HG02840 (cell line): ENCODE results near the gene SLC27A4.

ENCODE experiments used
- ATAC-seq: cut with Tn5 transposase; IDR thresholded peaks from one replicate; pipeline ENCODE4 v1.9.1; 2021; ENCODE audit warnings: mild to moderate bottlenecking, moderate library complexity, moderate number of reproducible peaks; ENCODE audit not compliant: unreplicated experiment, low FRiP score

SLC27A4 gene

DNA sequence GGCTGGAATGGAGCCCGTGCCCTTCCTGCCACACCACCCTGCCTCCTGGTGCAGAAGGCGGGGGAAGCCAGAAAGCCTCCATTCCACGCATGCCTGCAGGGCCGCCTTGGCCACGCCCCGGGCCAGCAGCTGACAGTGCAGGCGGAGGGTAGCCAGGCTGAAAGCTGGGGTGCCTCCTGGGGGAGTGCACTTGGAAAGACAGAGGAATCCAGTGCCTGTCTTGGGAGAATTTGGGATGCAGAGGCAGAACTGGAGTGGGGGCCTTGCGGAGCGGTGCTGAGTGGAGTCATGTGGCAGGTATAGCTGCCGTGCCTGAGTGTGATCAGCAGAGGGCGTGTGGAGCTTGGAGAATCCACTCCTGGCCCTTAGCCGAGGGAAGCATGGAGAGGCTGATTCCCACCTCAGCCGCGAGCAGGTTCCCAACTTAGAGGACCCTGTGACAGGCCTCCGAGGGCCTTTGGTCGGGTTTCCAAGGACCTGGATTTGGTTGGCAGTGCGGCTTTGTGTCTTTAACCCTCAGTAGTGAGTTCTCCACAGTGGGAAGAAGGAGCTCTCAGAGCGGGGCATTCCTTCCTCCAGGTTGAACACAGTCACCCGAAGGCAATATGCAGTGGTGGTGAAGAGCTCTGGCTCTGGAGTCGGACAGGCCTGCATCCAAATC is 21.8 kb downstream of the SLC27A4 start:
- peak; percentile 54 for ATAC-seq

DNA sequence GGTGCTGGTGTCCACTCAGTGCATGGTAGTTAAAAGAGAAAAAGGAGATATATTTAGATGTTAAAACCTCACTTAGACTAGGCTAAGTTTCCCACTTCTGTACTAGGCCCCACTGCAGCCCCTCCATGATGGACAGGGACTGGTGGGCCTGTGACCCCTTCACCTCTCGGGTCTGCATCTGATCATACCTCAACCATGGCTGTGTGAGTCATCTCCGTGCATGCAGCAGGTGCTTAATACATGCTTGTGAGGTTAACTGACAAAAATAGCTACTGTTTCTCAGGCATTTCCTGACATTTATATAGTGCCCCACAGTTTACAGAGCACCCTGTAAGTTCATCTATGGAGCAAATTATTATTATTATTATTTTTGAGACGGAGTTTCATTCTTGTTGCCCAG is 22.4 kb downstream of the SLC27A4 start:
- no peak for ATAC-seq

DNA sequence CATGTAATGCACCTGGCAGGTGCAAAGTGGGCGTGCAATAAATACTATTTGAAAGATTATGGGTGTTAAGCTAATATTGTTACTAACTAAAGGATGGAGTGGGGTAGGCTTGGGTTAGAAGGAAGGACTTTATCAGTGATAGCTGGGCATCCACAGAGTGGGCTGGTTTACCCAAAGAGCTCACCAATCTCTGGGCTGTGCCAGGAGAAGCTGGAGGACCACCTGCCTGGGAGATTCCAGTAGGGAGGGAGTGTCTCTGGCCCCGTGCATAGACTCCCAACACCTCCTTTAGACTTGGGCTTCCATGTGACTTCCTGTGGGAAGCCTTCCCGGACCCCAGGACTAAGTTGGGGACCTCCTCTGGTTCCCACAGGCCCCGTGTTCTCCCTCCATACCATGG is 25.2 kb downstream of the SLC27A4 start:
- no peak for ATAC-seq

DNA sequence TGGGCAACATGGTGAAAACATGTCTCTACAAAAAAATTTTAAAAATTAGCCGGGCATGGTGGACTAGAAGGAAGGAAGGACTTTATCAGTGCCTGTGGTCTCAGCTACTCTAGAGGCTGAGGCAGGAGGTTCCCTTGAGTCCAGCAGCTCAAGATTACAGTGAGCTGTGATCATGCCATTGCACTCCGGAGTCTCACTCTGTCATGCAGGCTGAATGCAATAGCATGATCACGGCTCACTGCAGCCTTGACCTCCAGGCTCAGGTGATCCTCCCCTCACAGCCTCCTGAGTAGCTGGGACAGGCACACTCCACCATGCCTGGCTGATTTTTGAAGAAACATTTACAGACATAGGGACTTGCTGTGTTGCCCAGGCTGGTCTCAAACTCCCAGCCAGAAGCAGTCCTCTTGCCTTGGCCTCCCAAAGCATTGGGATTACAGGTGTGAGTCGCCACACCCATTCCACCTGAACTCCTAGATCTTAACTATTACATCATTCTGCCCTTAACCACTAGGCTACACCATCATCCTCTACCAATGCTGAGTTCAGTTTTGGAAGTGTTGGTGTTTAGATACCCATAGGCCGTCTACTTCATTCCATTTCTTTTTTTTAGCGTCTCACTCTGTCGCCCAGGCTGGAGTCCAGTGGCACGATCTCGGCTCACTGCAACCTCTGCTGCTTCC is 28.8 kb downstream of the SLC27A4 start:
- ATAC-seq, result no peak

DNA sequence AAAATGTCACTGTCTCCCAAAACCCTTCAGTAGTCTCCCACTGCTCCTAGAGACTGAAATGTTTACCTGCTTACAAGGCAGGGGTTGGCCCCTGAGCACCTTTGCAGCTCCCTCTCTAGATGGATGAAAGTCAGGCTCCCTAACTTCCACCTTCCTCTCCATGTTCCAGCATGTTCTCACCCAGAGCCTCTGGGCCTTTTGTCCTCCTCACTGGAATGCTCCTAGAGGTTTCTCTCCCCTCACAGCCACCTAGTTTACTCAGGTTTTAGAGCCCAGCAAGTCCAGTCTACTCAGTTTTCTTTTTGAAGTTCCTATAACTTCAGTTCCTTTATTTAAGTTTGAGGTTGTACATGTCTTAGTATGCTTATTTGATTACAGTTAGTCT is 30.0 kb downstream of the SLC27A4 start:
- no peak for ATAC-seq

DNA sequence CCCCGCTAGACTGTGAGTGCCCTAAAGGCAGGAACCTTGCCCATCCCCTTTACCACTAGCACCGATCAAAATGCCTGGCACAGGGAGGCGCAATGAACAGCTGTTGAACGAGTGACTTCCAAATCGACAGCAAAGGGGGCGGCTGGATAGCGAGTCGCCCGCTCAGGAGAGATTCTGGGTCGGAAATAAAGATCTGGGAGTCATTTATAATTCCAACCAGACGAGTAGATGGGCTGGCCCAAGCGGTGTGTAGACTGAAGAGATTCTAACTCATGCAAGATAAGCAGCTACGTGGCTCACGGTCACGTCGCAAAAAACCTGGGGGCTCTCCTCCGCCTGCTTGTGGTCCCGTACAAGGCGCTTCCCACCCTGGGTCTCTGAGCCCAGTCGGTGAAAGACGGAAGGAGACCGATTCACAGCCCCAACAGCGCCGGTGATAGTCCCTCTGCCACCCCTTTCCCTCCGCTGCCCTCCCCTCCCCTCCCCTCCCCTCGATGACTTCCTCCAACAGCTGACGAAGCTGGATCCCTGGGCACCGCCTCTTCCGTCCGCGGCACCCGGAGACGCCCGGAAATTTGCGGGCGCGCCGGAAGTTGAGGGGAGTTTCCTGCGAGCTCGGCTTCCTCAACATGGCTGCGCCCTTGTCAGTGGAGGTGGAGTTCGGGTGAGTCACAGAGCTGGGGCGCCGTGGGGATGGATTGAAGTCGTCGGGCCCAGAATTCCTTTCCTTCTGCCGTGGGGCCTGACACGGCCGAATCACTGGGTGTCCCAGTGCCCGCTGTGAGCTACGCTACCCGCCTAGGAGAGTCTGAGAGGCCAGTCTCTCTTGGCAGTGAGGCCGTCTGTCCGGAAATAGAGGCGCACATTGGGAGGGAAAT is 30.7 kb downstream of the SLC27A4 start, which contains the start of gene URM1:
URM1 (plus strand) TSS at position 623 of the 878 bp plus-strand sequence; CDS start at position 630, 7 bp downstream.
- peak; percentile 92 for ATAC-seq

DNA sequence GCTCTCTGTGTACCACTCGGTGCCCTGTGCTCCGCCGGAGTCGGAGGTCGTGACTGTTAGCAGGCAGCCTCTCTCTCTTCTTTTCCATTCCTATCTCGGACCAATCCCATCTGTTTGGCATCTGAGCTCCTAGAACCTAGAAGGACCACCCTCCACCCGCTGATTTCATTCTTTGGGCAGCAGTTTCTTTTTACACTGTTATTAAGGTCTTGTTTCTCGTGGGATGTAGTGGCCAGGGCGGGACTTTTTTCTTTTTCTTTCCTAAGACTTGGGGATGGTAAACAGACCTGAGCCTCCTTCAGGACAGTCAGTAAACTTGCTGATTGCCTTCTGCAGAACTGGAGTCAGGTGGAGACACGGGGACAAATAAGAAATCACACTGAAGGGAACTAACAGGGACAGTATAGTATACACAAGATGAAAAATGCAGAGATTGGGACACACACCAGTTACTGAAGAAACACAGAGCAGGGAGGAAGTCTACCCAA is 31.3 kb downstream of the SLC27A4 start:
- ATAC-seq, result no peak

DNA sequence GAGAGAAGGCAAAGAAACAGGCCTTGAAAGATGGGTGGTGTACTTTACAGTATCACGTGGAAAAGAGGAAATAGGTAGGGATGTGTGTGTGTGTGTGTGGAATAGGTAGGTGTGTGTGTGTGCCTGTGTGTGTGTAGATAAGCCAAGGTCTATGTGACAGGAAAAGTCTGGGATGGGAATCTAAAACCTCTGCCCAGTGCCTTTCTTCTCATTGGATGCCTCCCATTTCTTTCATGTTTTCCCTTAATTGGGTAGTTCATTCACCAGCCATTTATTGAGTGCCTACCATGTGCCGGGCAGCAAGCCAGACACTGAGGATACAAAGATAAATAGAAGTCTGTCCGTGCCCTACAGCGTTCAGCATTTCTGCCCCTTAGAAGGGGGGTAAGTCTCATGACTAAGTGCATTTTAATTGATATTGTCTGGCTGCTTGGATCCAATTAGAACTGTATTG is 31.9 kb downstream of the SLC27A4 start:
- no peak for ATAC-seq

DNA sequence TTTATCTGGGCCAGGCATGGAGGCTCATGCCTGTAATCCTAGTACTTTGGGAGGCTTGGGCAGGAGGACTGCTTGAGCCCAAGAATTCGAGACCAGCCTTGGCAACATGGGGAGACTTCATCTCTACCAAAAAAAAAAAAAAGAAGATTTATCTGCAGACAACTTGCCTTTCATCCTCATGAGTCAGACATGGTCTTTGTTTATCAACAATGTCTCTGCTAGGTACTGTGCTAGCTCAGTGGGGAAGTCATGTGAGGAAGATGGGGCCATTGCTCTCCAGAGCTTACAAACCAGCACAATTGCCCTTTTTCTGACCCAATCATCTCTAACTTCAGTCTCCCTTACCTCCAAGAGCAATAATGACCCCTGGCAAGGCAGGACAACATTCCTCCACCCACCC is 32.5 kb downstream of the SLC27A4 start:
- ATAC-seq, result no peak

DNA sequence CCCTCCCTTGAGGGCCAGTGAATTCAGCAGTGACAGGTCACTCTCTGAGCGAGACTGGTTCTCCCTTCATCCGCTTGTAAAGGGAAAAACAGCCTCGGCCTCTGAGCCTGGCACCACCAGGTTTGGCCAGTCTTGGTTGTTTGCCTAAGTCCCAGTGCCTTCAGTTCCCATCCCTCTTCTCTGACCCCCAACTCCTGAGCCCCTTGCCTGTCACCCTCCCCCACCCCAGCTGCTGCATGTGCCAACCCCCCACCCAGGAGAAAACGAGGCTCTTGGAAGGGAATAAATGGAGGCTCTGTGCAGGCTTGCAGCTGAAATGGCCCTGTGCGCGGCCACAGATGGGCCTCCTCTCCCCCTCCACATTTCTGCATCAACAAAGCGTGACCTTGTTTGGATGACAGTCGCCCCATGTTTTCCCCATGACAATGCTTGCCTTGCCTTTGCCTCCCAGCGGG is 33.9 kb downstream of the SLC27A4 start:
- no peak for ATAC-seq

DNA sequence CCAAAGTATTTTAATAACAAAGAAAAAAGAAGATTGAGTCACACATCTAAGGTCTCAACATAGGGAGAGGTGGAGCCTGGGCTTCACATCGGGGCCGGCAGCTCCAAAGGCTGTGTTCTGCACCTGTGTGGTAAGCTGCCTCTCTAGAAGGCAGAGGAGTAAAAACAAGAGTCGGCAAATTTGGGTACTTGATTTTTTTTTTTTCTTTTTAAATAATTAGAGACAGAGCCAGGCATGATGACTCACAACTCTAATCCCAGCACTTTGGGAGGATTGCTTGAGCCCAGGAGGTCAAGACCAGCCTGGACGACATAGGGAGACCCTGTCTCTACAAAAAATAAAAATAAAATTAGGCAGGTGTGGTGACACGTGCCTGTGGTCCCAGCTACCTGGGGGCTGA is 35.5 kb downstream of the SLC27A4 start:
- no peak for ATAC-seq

DNA sequence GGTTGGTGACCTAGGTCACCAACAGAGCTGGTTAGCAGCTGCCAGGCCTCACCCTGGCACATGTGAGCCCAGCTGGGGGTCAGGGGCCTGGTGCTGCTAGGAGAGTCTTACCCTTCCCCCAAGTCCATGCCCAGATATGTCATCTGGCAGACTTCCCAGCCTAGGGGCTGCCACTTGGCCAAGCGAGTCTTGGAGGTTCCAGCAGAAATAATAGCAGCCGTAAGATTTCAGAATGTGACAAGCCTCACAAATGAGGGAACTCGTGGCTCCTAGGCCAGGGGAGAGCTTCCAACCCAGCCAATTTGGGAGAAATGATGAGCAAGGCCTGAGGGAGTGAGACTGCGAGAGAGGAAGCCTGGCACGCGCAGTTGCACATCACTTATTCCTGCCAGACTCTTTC is 41.9 kb downstream of the SLC27A4 start:
- no peak for ATAC-seq

DNA sequence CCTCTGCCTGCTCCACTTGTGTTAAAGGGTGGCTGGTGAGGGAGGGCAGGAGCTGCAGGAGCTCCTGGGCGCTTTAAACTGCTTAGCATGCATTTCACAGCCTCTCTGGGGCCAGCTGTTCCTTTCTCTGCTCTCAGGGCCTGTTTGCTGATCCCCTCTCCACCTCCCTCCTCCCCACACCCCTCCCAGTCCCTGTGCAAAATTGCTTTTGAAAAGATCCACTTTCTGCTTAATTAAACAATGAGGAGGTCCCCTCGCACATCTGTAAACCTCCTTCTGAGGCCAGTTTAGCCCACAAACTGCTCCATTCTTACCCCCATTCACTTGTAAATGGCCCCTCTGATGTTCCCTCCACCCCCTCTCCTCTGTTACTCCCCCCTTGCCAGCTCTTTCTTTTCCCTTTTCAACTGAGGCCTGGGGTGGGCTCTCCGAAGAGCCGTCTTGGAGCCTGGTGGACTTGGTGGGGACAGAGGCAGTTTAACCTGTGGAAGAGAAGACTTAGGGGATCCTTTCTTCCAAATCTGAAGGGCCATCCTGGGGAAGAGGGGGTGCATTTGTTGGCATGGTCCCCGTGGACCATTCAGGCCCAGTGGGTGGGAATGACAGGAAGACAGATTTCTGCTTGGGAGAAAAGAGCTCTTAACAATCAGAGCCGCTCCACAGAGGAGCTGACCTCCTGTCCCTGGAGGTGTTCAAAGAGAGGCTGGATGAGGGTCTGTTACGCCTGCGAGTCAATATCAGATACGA is 42.9 kb downstream of the SLC27A4 start:
- ATAC-seq, result no peak

DNA sequence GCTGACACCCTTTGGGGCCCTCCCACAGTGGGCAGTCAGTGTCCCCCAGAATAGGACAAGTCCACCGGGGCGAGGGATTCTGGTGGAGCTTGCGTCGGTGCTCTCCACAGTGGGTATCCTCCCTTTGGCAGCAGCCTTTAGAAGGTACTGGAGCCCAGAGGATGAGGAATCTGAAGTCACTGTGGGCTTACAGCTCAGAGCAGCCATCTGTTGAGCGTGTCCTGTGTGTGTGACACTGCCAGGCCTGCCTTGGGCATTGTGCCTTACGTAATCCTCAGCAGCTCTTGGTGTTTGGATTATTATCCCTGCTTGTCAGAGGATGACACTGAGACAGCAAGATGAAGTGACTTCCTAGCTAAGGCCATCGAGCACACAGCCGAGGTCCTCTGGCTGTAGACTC is 43.5 kb downstream of the SLC27A4 start:
- no peak for ATAC-seq

DNA sequence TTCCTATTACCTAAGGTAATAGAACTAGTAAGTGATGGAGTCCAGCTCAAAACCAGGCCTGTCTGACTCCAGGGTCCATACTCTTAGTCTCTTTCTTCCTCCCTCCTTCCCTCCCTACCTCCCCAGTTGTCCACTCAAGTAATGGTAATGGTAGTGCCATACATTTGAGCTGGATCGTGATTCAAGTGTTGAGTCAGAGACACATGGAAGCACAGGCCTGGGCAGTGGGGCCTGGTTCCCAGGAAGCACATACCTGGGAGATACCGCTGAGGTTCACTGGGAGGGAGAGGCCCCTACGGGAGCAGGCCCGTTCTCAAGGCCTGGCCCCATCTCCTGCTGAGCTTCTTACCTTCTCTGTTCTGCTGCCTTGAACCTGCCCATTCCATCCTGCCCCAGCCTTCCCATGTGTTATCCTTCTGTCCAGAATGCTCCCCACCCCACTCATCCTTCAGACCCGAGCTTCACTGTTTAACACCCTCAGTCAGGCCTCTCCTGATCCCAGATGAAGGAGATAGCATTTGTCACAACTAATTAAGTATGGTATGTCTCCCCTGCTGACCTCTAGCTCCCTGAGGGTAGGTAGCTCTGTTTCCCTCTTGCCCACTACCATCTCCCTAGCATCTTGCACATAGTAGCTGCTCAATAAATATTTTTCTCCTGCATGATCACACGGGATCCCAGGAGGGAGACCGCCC is 44.6 kb downstream of the SLC27A4 start:
- no peak for ATAC-seq

DNA sequence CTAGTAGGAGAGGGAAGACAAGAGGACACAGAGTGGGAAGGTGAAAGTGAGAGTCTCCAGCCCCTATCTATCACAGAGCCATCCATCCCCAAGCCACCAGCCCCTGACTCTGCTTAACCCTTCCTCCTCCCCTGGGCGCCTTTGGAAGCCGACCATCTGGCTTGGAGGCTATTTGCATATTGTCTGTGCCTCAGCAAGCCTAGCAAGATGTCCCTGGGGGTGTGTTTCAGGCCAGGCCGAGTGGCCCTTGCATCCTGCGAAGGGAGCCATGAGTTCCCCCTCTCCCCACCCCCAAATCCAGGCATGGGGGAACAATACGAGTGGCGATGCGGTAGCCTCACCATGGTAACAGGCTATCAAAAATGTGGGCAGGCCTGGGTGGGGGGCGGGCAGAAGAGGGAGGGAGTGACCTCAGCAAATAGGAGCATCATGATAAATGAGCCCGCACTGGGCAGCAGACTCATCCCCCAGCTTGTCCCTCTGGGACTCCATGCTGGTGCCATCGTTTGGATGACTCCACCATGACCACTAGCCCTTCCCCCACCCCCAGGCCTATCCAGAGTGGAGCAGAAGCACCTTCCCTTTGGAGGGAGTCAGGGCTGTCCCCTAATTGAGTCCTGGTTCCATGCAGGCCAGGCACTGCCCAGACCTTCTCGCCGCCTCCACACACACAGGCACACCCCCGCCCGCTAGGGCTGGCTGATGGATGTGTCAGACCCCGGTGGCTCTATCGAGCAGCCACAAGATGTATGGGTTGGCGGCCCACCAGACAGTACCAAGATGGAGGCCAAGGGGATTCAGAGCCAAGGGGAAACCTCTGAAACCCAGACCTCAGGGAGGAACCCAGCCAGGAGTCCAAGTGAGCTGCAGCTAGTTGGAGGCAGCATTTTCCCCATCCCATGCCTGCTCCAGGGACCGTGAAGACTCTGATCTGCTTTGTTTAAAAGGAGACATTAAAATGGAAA is 45.5 kb downstream of the SLC27A4 start:
- ATAC-seq, result no peak

DNA sequence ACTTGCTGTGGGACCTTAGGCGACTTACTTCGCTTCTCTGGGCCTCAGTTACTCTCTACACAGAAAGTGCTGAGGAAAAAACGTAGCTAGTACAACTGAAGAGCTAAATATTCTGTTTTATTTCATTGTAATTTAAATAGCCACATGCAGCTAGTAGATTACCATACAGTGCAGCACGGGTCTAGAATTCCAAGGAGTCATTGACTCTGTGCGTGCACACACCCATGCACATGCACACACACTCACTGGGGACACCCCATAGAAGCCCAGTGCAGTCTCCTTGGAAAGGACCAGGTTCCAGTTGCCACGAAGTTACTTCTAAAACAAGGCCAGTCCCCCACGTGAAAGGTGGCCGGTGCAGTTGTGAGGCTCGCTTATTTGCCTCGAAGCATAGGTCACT is 47.8 kb downstream of the SLC27A4 start:
- ATAC-seq, result no peak

DNA sequence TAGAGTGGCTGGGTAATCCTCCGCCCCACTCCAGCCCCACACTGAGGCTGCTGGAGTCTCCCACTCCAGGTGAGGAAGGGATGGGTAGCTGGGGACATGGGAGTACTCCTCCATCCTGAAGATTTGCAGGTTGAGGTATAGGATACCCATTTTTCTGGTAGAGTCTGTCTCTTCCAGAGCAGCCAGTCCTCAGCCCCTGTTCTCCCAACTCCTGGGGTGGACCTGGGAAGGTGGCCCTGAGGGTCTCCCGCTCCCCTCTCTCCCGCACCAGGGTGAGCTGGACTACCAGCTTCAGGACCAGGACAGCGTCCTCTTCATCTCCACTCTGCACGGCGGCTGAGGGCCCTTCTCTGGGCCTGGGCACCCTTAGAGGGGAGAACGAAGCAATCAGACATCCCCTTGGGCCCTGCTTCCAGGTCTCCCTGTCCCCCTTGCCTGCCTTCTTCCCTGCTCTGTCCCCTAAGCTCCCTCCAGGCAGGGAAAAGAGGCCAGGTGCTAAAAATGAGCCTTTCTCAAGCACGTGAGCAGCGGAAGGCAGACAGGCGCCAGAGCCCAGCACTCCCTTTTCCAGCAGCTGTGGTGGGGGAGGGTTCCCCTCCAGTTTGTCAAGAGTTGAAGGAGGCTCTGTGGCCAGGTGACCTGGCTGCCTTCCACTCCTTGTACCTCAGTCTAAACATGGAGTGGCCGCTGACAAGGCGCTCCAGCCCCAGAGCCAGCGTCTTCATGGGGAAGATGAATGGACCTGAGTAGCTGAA is 49.2 kb downstream of the SLC27A4 start:
- ATAC-seq, result no peak
